Brain microvascular endothelial cell (primary cell): ENCODE data around the gene NLK.

Experiments used
- DNase-seq: peaks from one replicate; pipeline ENCODE4 v3.0.0-alpha.2; 2020
- H3K27ac ChIP-seq: fragments of 250-450 bp; sonication (Bioruptor Pico); 2 replicates; pipeline ENCODE4 v1.5.1; 2020; ENCODE audit warnings: mild to moderate bottlenecking, moderate library complexity
- H3K27me3 ChIP-seq: fragments of 250-450 bp; sonication (Bioruptor Pico); replicated peaks from 2 replicates; pipeline ENCODE4 v1.5.1; 2020; ENCODE audit warnings: mild to moderate bottlenecking
- H3K36me3 ChIP-seq: fragments of 250-450 bp; sonication (Bioruptor Pico); replicated peaks from 2 replicates; pipeline ENCODE4 v1.5.1; 2020; ENCODE audit warnings: mild to moderate bottlenecking
- H3K4me3 ChIP-seq: 2 replicates; pipeline ENCODE4 v1.5.1; 2011; ENCODE audit warnings: low read depth, mild to moderate bottlenecking, control low read depth, low read length, moderate library complexity
- CTCF ChIP-seq: IDR thresholded peaks from 2 replicates; pipeline ENCODE4 v1.5.1; 2011; ENCODE audit warnings: low read depth, mild to moderate bottlenecking, moderate library complexity, low read length, control low read depth, inconsistent platforms; ENCODE audit errors: missing control alignments
- in situ Hi-C: cut with HindIII; loops from 2 replicates; pipeline ENCODE4 v1.10.0; 2017; ENCODE audit warnings: low sequenced_read_pairs, low pct_ligation_motif_present

The NLK gene

GRCh38 chr17:28139822-28140221 is 97.3 kb downstream of the NLK start:
- Histone ChIP-seq H3K36me3 (peaks cover 4% of the 10 kb centered on the region), H3K27ac (no peak overlapping the region), H3K4me3 (no peak overlapping the region), H3K27me3 (no peaks in the 10 kb centered on the region)
- TF ChIP-seq CTCF: no peak
- in situ Hi-C loops: no loop called here
- no peak for DNase-seq

GRCh38 chr17:28141313-28141712 is 98.8 kb downstream of the NLK start:
- DNase-seq: no peak
- TF ChIP-seq CTCF: no peak
- no peak overlapping the region for H3K27ac ChIP-seq
- peaks cover 4% of the 10 kb centered on the region for H3K36me3 ChIP-seq
- in situ Hi-C loops: no loop called here
- H3K4me3 ChIP-seq: no peak overlapping the region
- H3K27me3 ChIP-seq: no peaks in the 10 kb centered on the region

- no peak for TF ChIP-seq CTCF
- in situ Hi-C loops: no loop called here
- no peak overlapping the region for H3K4me3 ChIP-seq
- DNase-seq: no peak
- no peaks in the 10 kb centered on the region for H3K27me3 ChIP-seq
- peaks cover 4% of the 10 kb centered on the region for H3K36me3 ChIP-seq
- H3K27ac ChIP-seq: no peak overlapping the region
Measured at GRCh38 chr17:28141773-28142172, 99.3 kb downstream of the NLK start.

- Histone ChIP-seq H3K36me3 (peaks cover 4% of the 10 kb centered on the region), H3K27me3 (no peaks in the 10 kb centered on the region), H3K4me3 (no peak overlapping the region), H3K27ac (no peak overlapping the region)
- no peak for TF ChIP-seq CTCF
- no peak for DNase-seq
- in situ Hi-C loops: no loop called here
Measured at GRCh38 chr17:28142305-28142704, 99.8 kb downstream of the NLK start.

GRCh38 chr17:28144019-28144418 is 101.5 kb downstream of the NLK start:
- Histone ChIP-seq H3K27me3 (no peaks in the 10 kb centered on the region), H3K4me3 (no peak overlapping the region), H3K27ac (no peak overlapping the region), H3K36me3 (peaks cover 4% of the 10 kb centered on the region)
- no peak for TF ChIP-seq CTCF
- in situ Hi-C loops: no loop called here
- DNase-seq: no peak

GRCh38 chr17:28145348-28145747 is 102.9 kb downstream of the NLK start:
- in situ Hi-C loops: no loop called here
- no peak overlapping the region for H3K4me3 ChIP-seq
- H3K27ac ChIP-seq: no peak overlapping the region

More at GRCh38 chr17:28145348-28145747, 102.9 kb downstream of the NLK start:
- DNase-seq: peak; percentile 8
- Histone ChIP-seq H3K27me3 (no peaks in the 10 kb centered on the region), H3K36me3 (peaks cover 4% of the 10 kb centered on the region)
- no peak for TF ChIP-seq CTCF
